Left lobe of liver (tissue), 2 donors: Measurements from ENCODE around the gene TMEM167A. TPM values are rescaled to one million over a fixed set of nuclear protein-coding genes. Genes with fewer than 3 reads are reported as not detected.

Source experiments
- ATAC-seq: fragments of 200-7000 bp; cut with Tn5 transposase; one replicate; pipeline ENCODE4 v1.9.1; 2020; ENCODE audit warnings: mild to moderate bottlenecking, moderate library complexity
- DNase-seq: peaks from one replicate; pipeline ENCODE4 v3.0.0-alpha.2; 2020; ENCODE audit warnings: low spot score
- total RNA-seq: library from RNA; stranded (reverse); gene quantifications from one replicate; pipeline ENCODE4 v1.2.1, GENCODE V29; 2021
- donor health status: DM: no; HTN: no; CAD: no; lungs with moderate emphysema.
- donor health status: DM: no; HTN: yes; CAD: no.

The TMEM167A gene
- total RNA-seq, 1 donor from 2014 or later: 46.1 TPM

GRCh38 chr5:83036991-83037575 lies 40.1 kb downstream of the TMEM167A start:
- DNase-seq (no peak), ATAC-seq (no peak)

GRCh38 chr5:83035373-83036100 lies 41.7 kb downstream of the TMEM167A start:
- DNase-seq (no peak), ATAC-seq (peak; percentile 23)

GRCh38 chr5:83034528-83035207 lies 42.5 kb downstream of the TMEM167A start:
- no peak for ATAC-seq

GRCh38 chr5:83034036-83034435 lies 43.2 kb downstream of the TMEM167A start:
- ATAC-seq (no peak), DNase-seq (no peak)

More at GRCh38 chr5:83034528-83035207, 42.5 kb downstream of the TMEM167A start:
- DNase-seq: no peak

GRCh38 chr5:83031381-83031780 lies 45.8 kb downstream of the TMEM167A start:
- ATAC-seq: no peak
- no peak for DNase-seq

- DNase-seq: no peak
- ATAC-seq: no peak
Measured at GRCh38 chr5:83029912-83030311, 47.3 kb downstream of the TMEM167A start.

GRCh38 chr5:83026930-83027687 lies 50.1 kb downstream of the TMEM167A start:
- ATAC-seq (no peak), DNase-seq (no peak)

- DNase-seq: no peak
- ATAC-seq: no peak
Measured at GRCh38 chr5:83026516-83026915, 50.7 kb downstream of the TMEM167A start.

- no peak for DNase-seq
- no peak for ATAC-seq
Measured at GRCh38 chr5:83025690-83026478, 51.3 kb downstream of the TMEM167A start.

GRCh38 chr5:83022334-83022733 lies 54.9 kb downstream of the TMEM167A start:
- ATAC-seq (no peak), DNase-seq (no peak)

GRCh38 chr5:83015676-83016075 lies 61.5 kb downstream of the TMEM167A start:
- no peak for DNase-seq
- no peak for ATAC-seq

- no peak for DNase-seq
- ATAC-seq: no peak
Measured at GRCh38 chr5:83011985-83012384, 65.2 kb downstream of the TMEM167A start.

- ATAC-seq: no peak
- no peak for DNase-seq
Measured at GRCh38 chr5:83009408-83009807, 67.8 kb downstream of the TMEM167A start.

- DNase-seq: no peak
- ATAC-seq: no peak
Measured at GRCh38 chr5:83007755-83008154, 69.4 kb downstream of the TMEM167A start.

- DNase-seq (no peak), ATAC-seq (no peak)
Measured at GRCh38 chr5:83006683-83007283, 70.4 kb downstream of the TMEM167A start.

- DNase-seq (no peak), ATAC-seq (no peak)
Measured at GRCh38 chr5:83003791-83004190, 73.4 kb downstream of the TMEM167A start.
